HepG2 (cell line): Measurements from ENCODE around the gene GNL1. TPM values are rescaled to one million over a fixed set of nuclear protein-coding genes. Genes with fewer than 3 reads are reported as not detected.

Experiments used
- ATAC-seq: fragments of 200-7000 bp; cut with Tn5 transposase; 3 replicates; pipeline ENCODE4 v1.9.1; 2020; ENCODE audit warnings: mild to moderate bottlenecking, moderate library complexity
- BruUV-seq: library from RNA; stranded (reverse); fragments of 400-500 nt; replicated peaks from 2 replicates; lab custom pipeline; 2021; lab: Mats Ljungman, UMichigan
- CTCF ChIA-PET: fragments of 300-600 bp; formaldehyde crosslinking; extraction: SDS; loops from one replicate; lab custom pipeline; 2021; ENCODE audit warnings: low total read pairs, inconsistent platforms, low intra/inter-chr PET ratio; lab: Yijun Ruan, JAX
- POLR2A ChIA-PET: fragments of 350-600 bp; sonication (Branson Sonifier 250); formaldehyde crosslinking; loops from one replicate; lab custom pipeline; 2020; ENCODE audit warnings: antibody characterized with exemption, inconsistent platforms; lab: Yijun Ruan, JAX
- DNase-seq: peaks from one replicate; pipeline ENCODE4 v3.0.0-alpha.2; 2015; ENCODE audit warnings: low spot score
- FAIRE-seq: peaks from 3 replicates; lab custom pipeline; 2011; peaks lifted over from hg19 to GRCh38; lab: Jason Lieb, UNC
- H2AFZ ChIP-seq: one replicate; pipeline ENCODE4 v1.6.1; 2011; ENCODE audit warnings: low read length, inconsistent platforms
- H3K27ac ChIP-seq: fragments of 300-600 bp; 3 replicates; pipeline ENCODE4 v1.8.0; 2011; ENCODE audit warnings: mixed run types, mild to moderate bottlenecking, mixed read lengths, low read length, inconsistent platforms; ENCODE audit not compliant: insufficient read depth; ENCODE audit errors: extremely low read length
- H3K27me3 ChIP-seq, 2 experiments: fragments of 200-600 bp in 1 of 2; 2 replicates in 1 of 2; 3 replicates in 1 of 2; pipeline versions ENCODE4 v1.6.0 to v1.8.0; 2011; ENCODE audit warnings: low read length in 2 of 2, mild to moderate bottlenecking in 2 of 2, moderate library complexity in 2 of 2, inconsistent platforms in 1 of 2; ENCODE audit not compliant: insufficient read depth in 2 of 2, control insufficient read depth in 1 of 2
- H3K36me3 ChIP-seq, 2 experiments: fragments of 200-600 bp in 1 of 2; replicated peaks in 1 of 2; 2 replicates in 1 of 2; 3 replicates in 1 of 2; pipeline versions ENCODE4 v1.5.1 to v1.8.0; 2011; ENCODE audit warnings: low read length in 2 of 2, inconsistent platforms in 1 of 2; ENCODE audit not compliant: insufficient read depth in 2 of 2, control insufficient read depth in 1 of 2
- H3K4me1 ChIP-seq: 2 replicates; pipeline ENCODE4 v1.5.1; 2012; ENCODE audit warnings: low read length, inconsistent platforms; ENCODE audit not compliant: insufficient read depth
- H3K4me2 ChIP-seq: 2 replicates; pipeline ENCODE4 v1.6.0; 2011; ENCODE audit warnings: low read depth, low read length, inconsistent platforms
- H3K4me3 ChIP-seq, 3 experiments: fragments of 200-600 bp in 1 of 3; sonication (generic), shearing (Covaris generic) in 1 of 3; replicated peaks in 1 of 3; 2 replicates each; pipeline ENCODE4 v1.5.1; 2011 to 2016; ENCODE audit warnings: low read length in 3 of 3, inconsistent platforms in 2 of 3, low read depth in 2 of 3, mild to moderate bottlenecking in 2 of 3, control low read depth in 1 of 3, mixed read lengths in 1 of 3; ENCODE audit not compliant: insufficient read depth in 1 of 3
- H3K79me2 ChIP-seq: one replicate; pipeline ENCODE4 v1.6.1; 2011; ENCODE audit warnings: low read length, inconsistent platforms; ENCODE audit not compliant: insufficient read depth
- H3K9ac ChIP-seq: 2 replicates; pipeline ENCODE4 v1.6.0; 2011; ENCODE audit warnings: mild to moderate bottlenecking, low read depth, low read length, inconsistent platforms; ENCODE audit not compliant: insufficient read depth
- H3K9me3 ChIP-seq: 2 replicates; pipeline ENCODE4 v1.5.1; 2012; ENCODE audit warnings: mild to moderate bottlenecking, low read length
- H4K20me1 ChIP-seq: 2 replicates; pipeline ENCODE4 v1.6.0; 2011; ENCODE audit warnings: inconsistent platforms, mild to moderate bottlenecking, low read length, moderate library complexity; ENCODE audit not compliant: insufficient read depth
- ARID2 ChIP-seq: sonication (generic); formaldehyde crosslinking; IDR thresholded peaks from 2 replicates; pipeline ENCODE4 v1.8.1; 2022; ENCODE audit warnings: mild to moderate bottlenecking, missing genetic modification reagents, borderline replicate concordance
- GTF2F1 ChIP-seq: fragments of 150-350 bp; IDR thresholded peaks from 2 replicates; pipeline ENCODE4 v1.6.1; 2014; ENCODE audit warnings: low read length
- HMGXB4 ChIP-seq, 2 experiments: sonication (generic) in 1 of 2; formaldehyde crosslinking in 1 of 2; IDR thresholded peaks; 2 replicates each; pipeline versions ENCODE4 v1.4.0 to v1.6.1; 2018 to 2020; ENCODE audit warnings: missing genetic modification reagents in 2 of 2, borderline replicate concordance in 1 of 2, low read depth in 1 of 2, mild to moderate bottlenecking in 1 of 2, missing biosample characterization in 1 of 2
- MXD4 ChIP-seq: IDR thresholded peaks from 2 replicates; pipeline ENCODE4 v1.6.1; 2016; ENCODE audit warnings: mild to moderate bottlenecking, missing biosample characterization, missing genetic modification reagents
- RBM22 ChIP-seq: fragments of 200-400 bp; formaldehyde crosslinking; optimal IDR thresholded peaks from 2 replicates; pipeline ENCODE3; 2017; ENCODE audit warnings: mild to moderate bottlenecking, low read length, moderate library complexity
- SIX1 ChIP-seq: sonication (generic); formaldehyde crosslinking; IDR thresholded peaks from 2 replicates; pipeline ENCODE4 v1.4.0; 2020; ENCODE audit warnings: missing genetic modification reagents, borderline replicate concordance
- TSC22D2 ChIP-seq: sonication (generic); formaldehyde crosslinking; IDR thresholded peaks from 2 replicates; pipeline ENCODE4 v1.5.1; 2020; ENCODE audit warnings: missing genetic modification reagents, mild to moderate bottlenecking, borderline replicate concordance
- ZC3H4 ChIP-seq: sonication (generic); formaldehyde crosslinking; IDR thresholded peaks from 2 replicates; pipeline ENCODE4 v1.4.0; 2020; ENCODE audit warnings: missing genetic modification reagents, borderline replicate concordance
- ZNF20 ChIP-seq: sonication (generic); formaldehyde crosslinking; IDR thresholded peaks from 2 replicates; pipeline ENCODE4 v1.4.0; 2020; ENCODE audit warnings: mild to moderate bottlenecking, moderate library complexity, missing genetic modification reagents
- ZNF34 ChIP-seq: sonication (generic); formaldehyde crosslinking; IDR thresholded peaks from 2 replicates; pipeline ENCODE4 v1.4.0; 2020; ENCODE audit warnings: mild to moderate bottlenecking, missing genetic modification reagents, borderline replicate concordance
- ZNF746 ChIP-seq: sonication (generic); formaldehyde crosslinking; IDR thresholded peaks from 2 replicates; pipeline ENCODE4 v1.8.0; 2022; ENCODE audit warnings: mild to moderate bottlenecking, missing genetic modification reagents
- WGBS: methylation state at CpG from one replicate; pipeline ENCODE4 v1.1.6; 2017; ENCODE audit warnings: low lambda C conversion rate; 5-methylcytosine and 5-hydroxymethylcytosine counted together
- in situ Hi-C: cut with HindIII; loops from 2 replicates; pipeline ENCODE4 v1.10.0; 2017; ENCODE audit warnings: low pct_unique_long_range_greater_than_20kb; ENCODE audit not compliant: extremely low pct_ligation_motif_present
- intact Hi-C: fragments of 100-400 bp; cut with micrococcal nuclease; formaldehyde crosslinking; loops from one replicate; pipeline ENCODE4 v1.10.0; 2022; ENCODE audit not compliant: unreplicated experiment
- polyA plus RNA-seq, 8 experiments: library from polyadenylated mRNA; depleted of rRNA in 3 of 8; stranded (reverse) in 7 of 8; unstranded in 1 of 8; fragments of >200 nt; fragmentation: Illumina TruSeq in 4 of 8; extraction: Trizol in 4 of 8; gene quantifications; 2 replicates each; pipeline versions ENCODE4 v1.2.1 to v1.2.3, GENCODE V29; 2011 to 2016; ENCODE audit warnings: low read depth in 4 of 8, missing spikeins in 1 of 8, mixed read lengths in 1 of 8; ENCODE audit not compliant: insufficient read depth in 1 of 8
- total RNA-seq, 5 experiments: library from RNA; depleted of rRNA; stranded (reverse); fragments of >200 nt; fragmentation: Illumina TruSeq; extraction: Trizol; gene quantifications; 2 replicates each; pipeline ENCODE4 v1.2.3, GENCODE V29; 2016; ENCODE audit warnings: low read depth in 1 of 5

The GNL1 gene
- total and polyA plus RNA-seq, 2 of the 13 experiments (the other 11 are each of a cell fraction or from before 2014, with no cell fraction given), result 35.0 to 55.6 TPM

- TF ChIP-seq HMGXB4 (CRISPR knock-in tag; IDR thresholded peaks at IDR 0.05; ENCODE audit: borderline replicate concordance in 1 of 2, low read depth in 1 of 2) (peak in 1 of 2 experiments; percentile 55; a peak in 1 of 4 replicates), MXD4 (CRISPR knock-in tag) (no peak)
Observed at GRCh38 chr6:30544666-30545272, 11.5 kb downstream of the GNL1 start (continued).

- peaks cover 7% of the 10 kb centered on the region; the same call in 1 of the 2 replicates for H3K4me1 ChIP-seq
- ChIA-PET POLR2A (interaction anchor here (2.1 kb wide), 1 partner anchor 62 kb away, joined by 9 read pairs; no protein-coding TSS in a partner anchor), CTCF (interaction anchor here (1.9 to 6.6 kb wide), 2 partner anchors 11 to 60 kb away, joined by 9 to 110 read pairs; no protein-coding TSS in a partner anchor)
- ATAC-seq (no peak), DNase-seq (no peak), FAIRE-seq (no peak)
- H3K4me2 ChIP-seq, result no peak overlapping the region
- H3K27ac ChIP-seq, result no peak overlapping the region
- H2AFZ ChIP-seq, result no peak overlapping the region
- 100% methylated on average over 1 of the region's 3 CpGs for WGBS
- no peaks in the 10 kb centered on the region for H3K27me3 ChIP-seq
- peaks cover 8 to 23% of the 10 kb centered on the region in 2 experiments; a peak in 4 of 5 replicates for H3K36me3 ChIP-seq
- no peaks in the 10 kb centered on the region for H3K9me3 ChIP-seq
- no peak overlapping the region for H3K4me3 ChIP-seq
- TF ChIP-seq TSC22D2 (CRISPR knock-in tag) (no peak), ZNF746 (CRISPR knock-in tag) (no peak), SIX1 (CRISPR knock-in tag) (no peak), ZC3H4 (no peak), GTF2F1 (no peak), ZNF20 (CRISPR knock-in tag) (no peak), ZNF34 (CRISPR knock-in tag) (no peak), RBM22 (no peak), ARID2 (CRISPR knock-in tag) (no peak)
- TF ChIP-seq, all 625 proteins: peak for 0
- no peak overlapping the region for H3K9ac ChIP-seq
- no peaks in the 10 kb centered on the region for H3K79me2 ChIP-seq
- no peaks in the 10 kb centered on the region; the same call in 1 of the 2 replicates for H4K20me1 ChIP-seq
- intact Hi-C loops, result loop anchor here (1.0 to 10.0 kb wide), 2 partner anchors 61 to 131 kb away; partner anchors contain the start of gene DHX16
- in situ Hi-C loops, result loop anchor here (5.0 kb wide), 1 partner anchor 62 kb away; no protein-coding TSS in a partner anchor
- BruUV-seq, result no TSS peak
Observed at GRCh38 chr6:30543821-30544220, 12.5 kb downstream of the GNL1 start.
